Measurements from ENCODE around the gene PPM1D.

DNA sequence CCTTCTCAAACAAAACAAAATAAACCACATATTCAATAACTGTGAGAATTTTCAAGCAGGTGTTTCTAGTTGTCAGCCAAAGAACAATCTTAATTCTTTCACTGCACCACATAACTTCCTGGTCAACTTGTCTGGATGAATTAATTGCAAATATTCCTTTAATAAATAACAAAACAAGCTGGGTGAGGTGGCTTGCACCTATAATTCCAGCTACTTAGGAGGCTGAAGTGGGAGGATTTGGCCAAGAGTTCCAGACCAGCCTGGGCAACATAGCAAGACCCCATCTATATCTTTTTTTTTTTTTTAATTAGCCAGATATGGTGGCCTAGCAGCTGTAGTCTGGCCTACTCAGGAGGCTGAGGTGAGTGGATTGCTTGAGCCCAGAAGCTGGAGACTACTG is 17.0 kb upstream of the PPM1D start:
- TF ChIP-seq POLR2AphosphoS5 (IDR thresholded peaks at IDR 0.05; ENCODE audit: borderline replicate concordance, low read depth, low read length): no peak
- TF ChIP-seq EZH2 (IDR thresholded peaks at IDR 0.05): no peak
